ENCODE measurements around the gene SLC43A3. TPM values are rescaled to one million over a fixed set of nuclear protein-coding genes. Genes with fewer than 3 reads are reported as not detected.
A peak's percentile ranks its signal among the peaks of the same experiment; 100 is the strongest.

SLC43A3 gene
- total and polyA plus RNA-seq, 9 of the 15 experiments (the other 6 are each of a cell fraction or from before 2014, with no cell fraction given), result 63.7 to 281 (median 139) TPM

- 28% methylated on average over 5 of the region's 5 CpGs for WGBS (ENCODE audit: insufficient coverage, low coverage, missing lambda C conversion rate)
- no peak overlapping the region for H3K27ac ChIP-seq (ENCODE audit: extremely low read depth, low read depth, low read length)
- ATAC-seq (no peak; the same call in 2 of the 3 replicates), DNase-seq (ENCODE audit: extremely low read depth in 1 of 4, low spot score in 3 of 4) (no peak), FAIRE-seq (no peak)
- TF ChIP-seq POLR2AphosphoS5 (IDR thresholded peaks at IDR 0.05; ENCODE audit: control insufficient read depth, insufficient read depth, low read depth, low read length) (no peak), ZNF263 (CRISPR knock-in tag; IDR thresholded peaks at IDR 0.05; ENCODE audit: borderline replicate concordance) (peak; percentile 78), DEAF1 (CRISPR knock-in tag; IDR thresholded peaks at IDR 0.05) (no peak), ZBTB1 (CRISPR knock-in tag; IDR thresholded peaks at IDR 0.05; ENCODE audit: borderline replicate concordance, low read depth) (no peak)
- H3K4me3 ChIP-seq, result no peak overlapping the region
- no peaks in the 10 kb centered on the region for H3K27me3 ChIP-seq (ENCODE audit: control insufficient read depth in 2 of 2, insufficient read depth in 2 of 2, low read length in 2 of 2)
- ChIA-PET POLR2A (interaction anchor here (1.1 kb wide), 1 partner anchor 10 kb away, joined by 3 read pairs; no protein-coding TSS in a partner anchor), CTCF (ENCODE audit: low intra/inter-chr PET ratio) (no interaction called here)
- H3K9ac ChIP-seq (ENCODE audit: insufficient read depth in 1 of 2, low read depth in 2 of 2, low read length in 2 of 2), result peak overlapping the region in 1 of 2 experiments; percentile 83; a peak in 1 of 4 replicates
- peak overlapping the region; percentile 77; the same call in 1 of the 2 replicates for H2AFZ ChIP-seq (ENCODE audit: low read depth, low read length)
- BruUV-seq (replicated peaks), result no TSS peak
- no peaks in the 10 kb centered on the region for H3K9me3 ChIP-seq (replicated peaks; ENCODE audit: control insufficient read depth, insufficient read depth, low read depth, low read length)
- H3K9me1 ChIP-seq (ENCODE audit: control insufficient read depth, insufficient read depth, low read length), result no peaks in the 10 kb centered on the region
- in situ Hi-C loops (cut with MboI) (no loop called here), intact Hi-C loops (cut with micrococcal nuclease) (no loop called here)
- no peaks in the 10 kb centered on the region for H3K36me3 ChIP-seq (ENCODE audit: control insufficient read depth, insufficient read depth, low read length)
- no peaks in the 10 kb centered on the region for H4K20me1 ChIP-seq (replicated peaks; ENCODE audit: control insufficient read depth, insufficient read depth, low read length)
- no peaks in the 10 kb centered on the region for H3K79me2 ChIP-seq (ENCODE audit: control insufficient read depth, insufficient read depth, low read length)
- H3K4me1 ChIP-seq (replicated peaks in 1 of 2; ENCODE audit: control insufficient read depth in 2 of 2, insufficient read depth in 2 of 2, low read length in 2 of 2), result peaks cover 8 to 18% of the 10 kb centered on the region in 2 experiments; a peak in 4 of 5 replicates
- H3K4me2 ChIP-seq (ENCODE audit: insufficient read depth, low read length), result peak overlapping the region; percentile 42; the same call in 1 of the 2 replicates
Measured at GRCh38 chr11:57368845-57369232, 58.1 kb downstream of the SLC43A3 start.

Data from K562 (cell line).